Hepatocyte (in vitro differentiated cells): ENCODE data around the gene SLC23A3. TPM values are rescaled to one million over a fixed set of nuclear protein-coding genes. Genes with fewer than 3 reads are reported as not detected.

Source experiments
- DNase-seq: peaks from one replicate; pipeline ENCODE4 v3.0.0-alpha.2; 2016; ENCODE audit warnings: low spot score
- H2AFZ ChIP-seq: fragments of 200-600 bp; sonication (generic); 2 replicates; pipeline ENCODE4 v1.6.0; 2016; ENCODE audit warnings: antibody characterized with exemption, mild to moderate bottlenecking
- H3K27ac ChIP-seq: fragments of 200-600 bp; sonication (generic); 2 replicates; pipeline ENCODE4 v1.5.1; 2016; ENCODE audit warnings: mild to moderate bottlenecking
- H3K27me3 ChIP-seq: fragments of 200-600 bp; sonication (generic); 2 replicates; pipeline ENCODE4 v1.6.1; 2016
- H3K36me3 ChIP-seq: fragments of 200-600 bp; sonication (generic); replicated peaks from 2 replicates; pipeline ENCODE4 v1.5.1; 2016; ENCODE audit warnings: low read depth; ENCODE audit not compliant: insufficient read depth
- H3K4me1 ChIP-seq: fragments of 200-600 bp; sonication (generic); 2 replicates; pipeline ENCODE4 v1.5.1; 2016; ENCODE audit warnings: mild to moderate bottlenecking, moderate library complexity; ENCODE audit not compliant: insufficient read depth
- H3K4me2 ChIP-seq: fragments of 200-600 bp; sonication (generic); 2 replicates; pipeline ENCODE4 v1.6.0; 2016
- H3K4me3 ChIP-seq: fragments of 200-600 bp; sonication (generic); 2 replicates; pipeline ENCODE4 v1.5.1; 2016; ENCODE audit warnings: mild to moderate bottlenecking
- H3K79me2 ChIP-seq: fragments of 200-600 bp; sonication (generic); 2 replicates; pipeline ENCODE4 v1.6.0; 2017; ENCODE audit warnings: mild to moderate bottlenecking
- H3K9me2 ChIP-seq: fragments of 200-600 bp; sonication (generic); replicated peaks from 2 replicates; pipeline ENCODE4 v1.6.0; 2017; ENCODE audit warnings: mild to moderate bottlenecking; ENCODE audit not compliant: insufficient read depth
- H3K9me3 ChIP-seq: fragments of 200-600 bp; sonication (generic); 2 replicates; pipeline ENCODE4 v1.5.1; 2016; ENCODE audit warnings: low read depth, mild to moderate bottlenecking
- H4K20me1 ChIP-seq: fragments of 200-600 bp; sonication (generic); 2 replicates; pipeline ENCODE4 v1.6.0; 2016; ENCODE audit warnings: mild to moderate bottlenecking; ENCODE audit not compliant: insufficient read depth, poor library complexity, severe bottlenecking
- EZH2 ChIP-seq: fragments of 200-600 bp; sonication (generic); IDR thresholded peaks from 2 replicates; pipeline ENCODE4 v1.6.1; 2016; ENCODE audit warnings: antibody characterized with exemption, mild to moderate bottlenecking, borderline replicate concordance
- EZH2phosphoT487 ChIP-seq: fragments of 200-600 bp; sonication (generic); IDR thresholded peaks from one replicate; pipeline ENCODE4 v1.6.1; 2018; ENCODE audit warnings: antibody characterized with exemption, mild to moderate bottlenecking, low read depth, moderate library complexity; ENCODE audit not compliant: unreplicated experiment, severe bottlenecking
- WGBS: methylation state at CpG from one replicate; pipeline ENCODE4 v1.1.6; 2016; ENCODE audit warnings: low lambda C conversion rate; ENCODE audit errors: missing lambda C conversion rate; 5-methylcytosine and 5-hydroxymethylcytosine counted together
- polyA plus RNA-seq: library from polyadenylated mRNA; unstranded; fragments of >200 nt; fragmentation: Nextera tagmentation; extraction: Ambion mirVana; gene quantifications from 2 replicates; pipeline ENCODE4 v1.2.1, GENCODE V29; 2016
- total RNA-seq: library from RNA; depleted of rRNA; stranded (reverse); fragments of >200 nt; gene quantifications from 2 replicates; pipeline ENCODE4 v1.2.3, GENCODE V29; 2014
- TF ChIP-seq, protein P1 (sequence below): fragments of 200-600 bp; sonication (generic); IDR thresholded peaks from 2 replicates; pipeline ENCODE4 v1.5.1; 2016; ENCODE audit warnings: antibody characterized with exemption, mild to moderate bottlenecking; ENCODE audit not compliant: poor library complexity

SLC23A3 gene
- total and polyA plus RNA-seq, 2 experiments from 2014 or later: 0.80 to 1.5 TPM

DNA sequence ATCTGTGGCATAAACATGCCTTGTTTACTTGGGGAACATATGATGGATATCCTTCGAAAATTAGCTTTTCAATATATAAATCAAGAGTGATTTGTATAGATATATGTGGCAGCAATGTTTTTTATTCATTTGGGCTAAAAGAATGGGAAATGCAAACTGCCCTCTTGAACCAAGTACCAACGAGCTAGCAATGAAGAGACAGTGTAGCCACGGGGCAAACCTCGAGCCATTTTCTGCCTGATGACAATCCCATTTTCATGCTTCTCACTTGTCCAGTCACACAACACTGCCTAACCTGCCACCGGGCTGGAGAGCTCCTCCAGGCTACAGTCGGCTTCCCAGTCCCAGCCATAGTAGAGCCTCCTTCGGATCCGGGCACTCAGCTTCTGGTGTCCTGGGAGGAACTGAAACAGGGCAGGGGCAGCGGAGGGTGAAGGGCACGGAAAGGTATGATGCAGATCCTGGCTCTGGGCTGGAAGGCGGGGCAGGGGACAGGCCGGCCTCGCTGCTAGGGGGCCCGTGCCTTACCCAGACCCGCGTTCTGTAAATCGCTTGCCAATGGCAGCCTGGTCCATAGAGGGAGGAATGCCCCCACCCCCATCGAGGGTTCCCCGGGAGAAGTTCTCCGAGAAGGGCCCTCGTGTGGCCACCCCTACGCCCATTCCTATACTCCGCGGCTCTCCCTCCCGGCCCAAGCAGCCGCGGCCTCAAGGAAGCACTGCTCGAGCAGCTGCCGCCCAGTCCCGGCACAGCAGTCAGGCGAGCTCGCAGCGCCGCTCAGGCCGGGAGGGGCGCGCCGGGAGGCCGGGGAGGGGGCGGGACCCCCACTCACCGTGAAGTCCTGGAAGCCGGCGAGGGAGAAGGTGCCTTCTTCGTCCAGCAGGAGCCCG, 6.3 kb upstream of the SLC23A3 start:
- Histone ChIP-seq H3K4me2 (peak overlapping the region; percentile 84), H3K4me1 (peaks cover 14% of the 10 kb centered on the region), H3K79me2 (peaks cover 43% of the 10 kb centered on the region), H3K27me3 (no peaks in the 10 kb centered on the region), H3K4me3 (peak overlapping the region; percentile 71), H4K20me1 (peaks cover 10% of the 10 kb centered on the region), H3K27ac (peak overlapping the region; percentile 98), H3K9me3 (no peaks in the 10 kb centered on the region), H3K36me3 (no peaks in the 10 kb centered on the region), H2AFZ (peak overlapping the region; percentile 75), H3K9me2 (no peaks in the 10 kb centered on the region)
- DNase-seq: peak; percentile 71
- TF ChIP-seq, protein P1, sequence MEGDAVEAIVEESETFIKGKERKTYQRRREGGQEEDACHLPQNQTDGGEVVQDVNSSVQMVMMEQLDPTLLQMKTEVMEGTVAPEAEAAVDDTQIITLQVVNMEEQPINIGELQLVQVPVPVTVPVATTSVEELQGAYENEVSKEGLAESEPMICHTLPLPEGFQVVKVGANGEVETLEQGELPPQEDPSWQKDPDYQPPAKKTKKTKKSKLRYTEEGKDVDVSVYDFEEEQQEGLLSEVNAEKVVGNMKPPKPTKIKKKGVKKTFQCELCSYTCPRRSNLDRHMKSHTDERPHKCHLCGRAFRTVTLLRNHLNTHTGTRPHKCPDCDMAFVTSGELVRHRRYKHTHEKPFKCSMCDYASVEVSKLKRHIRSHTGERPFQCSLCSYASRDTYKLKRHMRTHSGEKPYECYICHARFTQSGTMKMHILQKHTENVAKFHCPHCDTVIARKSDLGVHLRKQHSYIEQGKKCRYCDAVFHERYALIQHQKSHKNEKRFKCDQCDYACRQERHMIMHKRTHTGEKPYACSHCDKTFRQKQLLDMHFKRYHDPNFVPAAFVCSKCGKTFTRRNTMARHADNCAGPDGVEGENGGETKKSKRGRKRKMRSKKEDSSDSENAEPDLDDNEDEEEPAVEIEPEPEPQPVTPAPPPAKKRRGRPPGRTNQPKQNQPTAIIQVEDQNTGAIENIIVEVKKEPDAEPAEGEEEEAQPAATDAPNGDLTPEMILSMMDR: peak; percentile 12
- TF ChIP-seq EZH2: no peak
- 3% methylated on average over 32 of the region's 45 CpGs for WGBS

DNA sequence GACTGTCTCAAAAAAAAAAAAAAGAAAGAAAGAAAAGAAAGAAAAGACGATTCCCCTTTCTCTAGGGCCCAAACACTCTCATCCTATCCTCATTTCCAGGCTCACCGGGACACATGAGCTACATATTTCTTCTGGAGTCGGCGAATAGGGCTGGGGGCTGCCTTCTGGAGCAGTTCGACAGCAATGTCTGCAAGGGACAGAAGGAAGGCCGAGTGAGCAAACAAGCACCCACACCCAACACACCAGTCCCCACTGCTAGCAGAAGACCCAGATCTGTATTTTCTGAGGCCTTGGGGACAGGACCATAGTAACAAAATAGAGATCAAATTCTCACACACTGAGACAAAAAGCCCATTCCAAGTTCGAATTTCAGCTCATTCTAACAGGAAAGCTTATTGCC, 5.7 kb upstream of the SLC23A3 start:
- H3K4me3 ChIP-seq: peak overlapping the region; percentile 71
- no peak for TF ChIP-seq EZH2phosphoT487
- no peak for TF ChIP-seq EZH2
- TF ChIP-seq, protein P1: no peak

DNA sequence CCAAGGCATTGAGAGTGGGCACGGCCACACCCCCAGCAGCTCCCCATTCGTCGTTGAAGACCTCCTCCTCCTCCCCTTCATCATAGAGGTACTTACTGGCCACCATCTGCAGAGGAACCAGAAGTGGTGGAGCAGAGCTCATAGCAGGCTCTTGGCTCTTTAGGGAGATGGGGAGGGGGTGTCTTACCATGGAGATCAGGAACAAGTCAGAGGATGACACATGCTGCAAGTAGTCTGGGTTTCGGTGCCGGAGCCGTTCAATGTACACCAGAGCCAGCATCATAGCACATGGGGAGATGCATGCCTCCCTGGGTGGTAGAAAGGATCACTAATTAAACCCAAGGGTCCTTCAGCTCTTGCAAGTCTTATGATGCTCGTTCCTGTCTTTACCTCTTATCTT, 5.0 kb upstream of the SLC23A3 start:
- Histone ChIP-seq H4K20me1 (peaks cover 10% of the 10 kb centered on the region), H3K36me3 (no peaks in the 10 kb centered on the region), H3K4me2 (peak overlapping the region; percentile 84), H3K27me3 (no peaks in the 10 kb centered on the region), H3K9me3 (no peaks in the 10 kb centered on the region), H2AFZ (no peak overlapping the region), H3K4me3 (no peak overlapping the region), H3K27ac (no peak overlapping the region), H3K79me2 (peaks cover 35% of the 10 kb centered on the region), H3K4me1 (peaks cover 17% of the 10 kb centered on the region), H3K9me2 (no peaks in the 10 kb centered on the region)
- TF ChIP-seq EZH2phosphoT487 (no peak), EZH2 (no peak)
- TF ChIP-seq, protein P1: no peak
- no peak for DNase-seq
- WGBS: 90% methylated on average over 7 of the region's 7 CpGs

More for the DNA sequence above, 5.7 kb upstream of the SLC23A3 start:
- WGBS: 91% methylated on average over 7 of the region's 7 CpGs
- H3K4me1 ChIP-seq: peaks cover 15% of the 10 kb centered on the region
- no peak overlapping the region for H2AFZ ChIP-seq
- H3K36me3 ChIP-seq: no peaks in the 10 kb centered on the region
- no peaks in the 10 kb centered on the region for H3K9me2 ChIP-seq
- H3K79me2 ChIP-seq: peaks cover 41% of the 10 kb centered on the region
- no peak for DNase-seq
- no peaks in the 10 kb centered on the region for H3K9me3 ChIP-seq
- H4K20me1 ChIP-seq: peaks cover 10% of the 10 kb centered on the region
- peak overlapping the region; percentile 98 for H3K27ac ChIP-seq
- H3K4me2 ChIP-seq: peak overlapping the region; percentile 84
- no peaks in the 10 kb centered on the region for H3K27me3 ChIP-seq
